ENCODE data around the gene KDM6A. TPM values are rescaled to one million over a fixed set of nuclear protein-coding genes. Genes with fewer than 3 reads are reported as not detected.
"Not testable (repeated sequence)": the region's sequence is repeated elsewhere in the genome, so short reads cannot be mapped to it uniquely, and the experiment has no call there.

The KDM6A gene
- total and polyA plus RNA-seq, 2 of the 13 experiments (the other 11 are each of a cell fraction or from before 2014, with no cell fraction given): 16.7 to 18.2 TPM

- H3K9ac ChIP-seq (ENCODE audit: insufficient read depth, low read depth, low read length); H4K20me1 ChIP-seq (ENCODE audit: insufficient read depth, low read length); H3K9me3 ChIP-seq (ENCODE audit: low read length); FAIRE-seq; POLR2A ChIA-PET; DNase-seq (ENCODE audit: low spot score); H3K4me1 ChIP-seq (ENCODE audit: insufficient read depth, low read length); in situ Hi-C loops (cut with HindIII; ENCODE audit: extremely low pct_ligation_motif_present, low pct_unique_long_range_greater_than_20kb); H3K4me2 ChIP-seq (ENCODE audit: low read depth, low read length); BruUV-seq (replicated peaks); H3K27me3 ChIP-seq (ENCODE audit: control insufficient read depth in 1 of 2, insufficient read depth in 2 of 2, low read length in 2 of 2); H3K4me3 ChIP-seq (replicated peaks in 1 of 3; ENCODE audit: insufficient read depth in 1 of 3, low read depth in 2 of 3, low read length in 3 of 3); H3K27ac ChIP-seq (ENCODE audit: extremely low read length, insufficient read depth, low read length); CTCF ChIA-PET (ENCODE audit: low intra/inter-chr PET ratio, low total read pairs); intact Hi-C loops (cut with micrococcal nuclease; ENCODE audit: unreplicated experiment); ATAC-seq; H2AFZ ChIP-seq (ENCODE audit: low read length); H3K79me2 ChIP-seq (ENCODE audit: insufficient read depth, low read length): not testable (repeated sequence)
- WGBS (ENCODE audit: low lambda C conversion rate): 100% methylated on average over 4 of the region's 4 CpGs
- H3K36me3 ChIP-seq (replicated peaks in 1 of 2; ENCODE audit: control insufficient read depth in 1 of 2, insufficient read depth in 2 of 2, low read length in 2 of 2): peaks cover 2 to 12% of the 10 kb centered on the region in 2 experiments; a peak in 3 of 5 replicates
Observed at GRCh38 chrX:45073011-45073410, 200.0 kb downstream of the KDM6A start.

- in situ Hi-C loops (cut with HindIII; ENCODE audit: extremely low pct_ligation_motif_present, low pct_unique_long_range_greater_than_20kb): no loop called here
- Histone ChIP-seq H3K36me3 (replicated peaks in 1 of 2; ENCODE audit: control insufficient read depth in 1 of 2, insufficient read depth in 2 of 2, low read length in 2 of 2) (no peaks in the 10 kb centered on the region), H3K27me3 (ENCODE audit: control insufficient read depth in 1 of 2, insufficient read depth in 2 of 2, low read length in 2 of 2) (no peaks in the 10 kb centered on the region), H3K4me3 (replicated peaks in 1 of 3; ENCODE audit: insufficient read depth in 1 of 3, low read depth in 2 of 3, low read length in 3 of 3) (no peak overlapping the region), H3K79me2 (ENCODE audit: insufficient read depth, low read length) (no peaks in the 10 kb centered on the region), H3K4me2 (ENCODE audit: low read depth, low read length) (no peak overlapping the region), H3K27ac (ENCODE audit: extremely low read length, insufficient read depth, low read length) (no peak overlapping the region), H3K9ac (ENCODE audit: insufficient read depth, low read depth, low read length) (no peak overlapping the region), H2AFZ (ENCODE audit: low read length) (no peak overlapping the region), H3K9me3 (ENCODE audit: low read length) (no peaks in the 10 kb centered on the region), H4K20me1 (ENCODE audit: insufficient read depth, low read length) (no peaks in the 10 kb centered on the region), H3K4me1 (ENCODE audit: insufficient read depth, low read length) (no peaks in the 10 kb centered on the region)
- WGBS (ENCODE audit: low lambda C conversion rate): 93% methylated on average over 2 of the region's 2 CpGs
- CTCF ChIA-PET (ENCODE audit: low intra/inter-chr PET ratio, low total read pairs): no interaction called here
- no peak for TF ChIP-seq RFX1 (IDR thresholded peaks at IDR 0.05)
- TF ChIP-seq ZNF260 (CRISPR knock-in tag; IDR thresholded peaks at IDR 0.05; ENCODE audit: borderline replicate concordance, low read depth): no peak
- no peak for TF ChIP-seq CEBPG (CRISPR knock-in tag; IDR thresholded peaks at IDR 0.05)
- no peak for TF ChIP-seq SIX1 (CRISPR knock-in tag; IDR thresholded peaks at IDR 0.05; ENCODE audit: borderline replicate concordance)
- TF ChIP-seq ATM (IDR thresholded peaks at IDR 0.05; ENCODE audit: borderline replicate concordance): no peak
- TF ChIP-seq ZNF253 (CRISPR knock-in tag; IDR thresholded peaks at IDR 0.05; ENCODE audit: borderline replicate concordance): no peak
- no peak for TF ChIP-seq TMF1 (CRISPR knock-in tag; IDR thresholded peaks at IDR 0.05; ENCODE audit: low read depth)
- TF ChIP-seq DNMT3B (CRISPR knock-in tag; conservative IDR thresholded peaks at IDR 0.05): no peak
- no peak for TF ChIP-seq DBP (CRISPR knock-in tag; IDR thresholded peaks at IDR 0.05; ENCODE audit: not compliant biosample characterization)
- TF ChIP-seq CEBPZ (IDR thresholded peaks at IDR 0.05; ENCODE audit: low read length): no peak
- TF ChIP-seq NFRKB (IDR thresholded peaks at IDR 0.05): no peak
- TF ChIP-seq MED1 (CRISPR knock-in tag; IDR thresholded peaks at IDR 0.05): no peak
- no peak for TF ChIP-seq ZNF713 (CRISPR knock-in tag; IDR thresholded peaks at IDR 0.05)
- FAIRE-seq: no peak
- POLR2A ChIA-PET: no interaction called here
- no peak for DNase-seq (ENCODE audit: low spot score)
- intact Hi-C loops (cut with micrococcal nuclease; ENCODE audit: unreplicated experiment): no loop called here
- no TSS peak for BruUV-seq (replicated peaks)
- no peak for ATAC-seq
Observed at GRCh38 chrX:45077748-45078424, 204.9 kb downstream of the KDM6A start.
